ENCODE data around the gene HFM1. TPM values are rescaled to one million over a fixed set of nuclear protein-coding genes. Genes with fewer than 3 reads are reported as not detected.
"Not testable (repeated sequence)": the region's sequence is repeated elsewhere in the genome, so short reads cannot be mapped to it uniquely, and the experiment has no call there.

Gene HFM1
- total RNA-seq, 4 donors from 2014 or later, result 8.2 to 25.3 (median 10.5) TPM

- intact Hi-C loops (cut with DNase I; ENCODE audit: low total_unique reads), result no loop called here
- peaks cover 0 to 12% of the 10 kb centered on the region in 2 donors for H3K9me3 ChIP-seq
- no peak overlapping the region for H3K27ac ChIP-seq
- H3K4me1 ChIP-seq, result no peaks in the 10 kb centered on the region
- no peaks in the 10 kb centered on the region for H3K27me3 ChIP-seq
- TF ChIP-seq POLR2A (IDR thresholded peaks at IDR 0.05) (no peak), CTCF (IDR thresholded peaks at IDR 0.05) (no peak)
- DNase-seq, result no peak
- H3K4me3 ChIP-seq, result no peak overlapping the region
- H3K36me3 ChIP-seq, result no peaks in the 10 kb centered on the region
Observed at GRCh38 chr1:91307784-91308409, 96.7 kb downstream of the HFM1 start.

GRCh38 chr1:91303165-91303564 lies 101.5 kb downstream of the HFM1 start:
- H3K36me3 ChIP-seq, result no peaks in the 10 kb centered on the region
- H3K27me3 ChIP-seq, result no peaks in the 10 kb centered on the region
- H3K4me3 ChIP-seq, result no peak overlapping the region
- DNase-seq, result no peak
- H3K4me1 ChIP-seq, result no peaks in the 10 kb centered on the region
- no peak for TF ChIP-seq POLR2A (IDR thresholded peaks at IDR 0.05)
- no peak for TF ChIP-seq CTCF (IDR thresholded peaks at IDR 0.05)
- H3K27ac ChIP-seq, result no peak overlapping the region
- H3K9me3 ChIP-seq, result peaks cover 0 to 3% of the 10 kb centered on the region in 2 donors
- intact Hi-C loops (cut with DNase I; ENCODE audit: low total_unique reads), result no loop called here

GRCh38 chr1:91288843-91289553 lies 115.6 kb downstream of the HFM1 start:
- not testable (repeated sequence) for H3K4me1 ChIP-seq, H3K27ac ChIP-seq, H3K4me3 ChIP-seq, H3K27me3 ChIP-seq, H3K36me3 ChIP-seq, DNase-seq, H3K9me3 ChIP-seq
- intact Hi-C loops (cut with DNase I; ENCODE audit: low total_unique reads), result loop anchor here (10.0 kb wide), 1 partner anchor 216 kb away; the partner anchor contains the start of gene CDC7

GRCh38 chr1:91286962-91287317 lies 117.7 kb downstream of the HFM1 start:
- intact Hi-C loops (cut with DNase I; ENCODE audit: low total_unique reads), result loop anchor here (10.0 kb wide), 1 partner anchor 218 kb away; the partner anchor contains the start of gene CDC7

GRCh38 chr1:91286259-91286961 lies 118.2 kb downstream of the HFM1 start:
- H3K4me1 ChIP-seq, DNase-seq, H3K36me3 ChIP-seq, H3K9me3 ChIP-seq, H3K27me3 ChIP-seq, H3K4me3 ChIP-seq, H3K27ac ChIP-seq: not testable (repeated sequence)
- intact Hi-C loops (cut with DNase I; ENCODE audit: low total_unique reads), result loop anchor here (10.0 kb wide), 1 partner anchor 218 kb away; the partner anchor contains the start of gene CDC7

More at GRCh38 chr1:91286962-91287317, 117.7 kb downstream of the HFM1 start:
- DNase-seq, H3K4me1 ChIP-seq, H3K36me3 ChIP-seq, H3K9me3 ChIP-seq, H3K27me3 ChIP-seq, H3K27ac ChIP-seq, H3K4me3 ChIP-seq: not testable (repeated sequence)

GRCh38 chr1:91283421-91283726 lies 121.3 kb downstream of the HFM1 start:
- DNase-seq, result no peak
- Histone ChIP-seq H3K4me3 (no peak overlapping the region), H3K4me1 (no peaks in the 10 kb centered on the region), H3K9me3 (no peaks in the 10 kb centered on the region), H3K36me3 (no peaks in the 10 kb centered on the region), H3K27me3 (no peaks in the 10 kb centered on the region), H3K27ac (no peak overlapping the region)
- intact Hi-C loops (cut with DNase I; ENCODE audit: low total_unique reads), result loop anchor here (10.0 kb wide), 1 partner anchor 221 kb away; the partner anchor contains the start of gene CDC7
- TF ChIP-seq CTCF (IDR thresholded peaks at IDR 0.05), result no peak
